Right atrium auricular region (tissue), 2 donors: ENCODE results near the gene CCDC148. TPM values are rescaled to one million over a fixed set of nuclear protein-coding genes. Genes with fewer than 3 reads are reported as not detected.
A peak's percentile ranks its signal among the peaks of the same experiment; 100 is the strongest.

Experiments
- DNase-seq: peaks from one replicate; pipeline ENCODE4 v3.0.0-alpha.2; 2019; ENCODE audit warnings: low spot score
- H3K27ac ChIP-seq, 2 donors: fragments of 200-600 bp; sonication (generic); 1 replicate in 1 of 2; 2 replicates in 1 of 2; pipeline ENCODE4 v1.5.1; 2016 to 2019
- H3K27me3 ChIP-seq, 2 donors: fragments of 200-600 bp; sonication (generic); one replicate each; pipeline versions ENCODE4 v1.5.1 to v1.6.0; 2017 to 2019
- H3K36me3 ChIP-seq: fragments of 200-600 bp; sonication (generic); one replicate; pipeline ENCODE4 v1.5.1; 2016
- H3K4me1 ChIP-seq, 2 donors: fragments of 200-600 bp; sonication (generic); one replicate each; pipeline versions ENCODE4 v1.5.1 to v1.6.0; 2017 to 2019
- H3K4me3 ChIP-seq, 2 donors: fragments of 200-600 bp; sonication (generic); 1 replicate in 1 of 2; 2 replicates in 1 of 2; pipeline ENCODE4 v1.5.1; 2017 to 2019; ENCODE audit warnings: mild to moderate bottlenecking in 1 of 2, moderate library complexity in 1 of 2
- H3K9me3 ChIP-seq, 2 donors: fragments of 200-600 bp; sonication (generic); one replicate each; pipeline ENCODE4 v1.5.1; 2019
- CTCF ChIP-seq, 2 donors: fragments of 200-600 bp; sonication (generic); IDR thresholded peaks; one replicate each; pipeline ENCODE4 v1.5.1; 2019; ENCODE audit warnings: antibody characterized with exemption in 2 of 2
- total RNA-seq, 2 donors: library from RNA; depleted of rRNA; stranded (reverse); fragments of >200 nt; gene quantifications; one replicate each; pipeline ENCODE4 v1.1.0, GENCODE V29; 2016

The CCDC148 gene
- total RNA-seq, 2 donors from 2014 or later, result 0.20 to 1.1 TPM

GRCh38 chr2:158487419-158487818 is 30.9 kb upstream of the CCDC148 start:
- Histone ChIP-seq H3K9me3 (no peaks in the 10 kb centered on the region), H3K36me3 (no peaks in the 10 kb centered on the region), H3K4me3 (no peak overlapping the region), H3K27me3 (no peaks in the 10 kb centered on the region), H3K4me1 (peaks cover 0 to 58% of the 10 kb centered on the region in 2 donors), H3K27ac (peak overlapping the region in 1 of 2 donors; percentile 17)
- TF ChIP-seq CTCF (IDR thresholded peaks at IDR 0.05), result no peak
- no peak for DNase-seq

DNA sequence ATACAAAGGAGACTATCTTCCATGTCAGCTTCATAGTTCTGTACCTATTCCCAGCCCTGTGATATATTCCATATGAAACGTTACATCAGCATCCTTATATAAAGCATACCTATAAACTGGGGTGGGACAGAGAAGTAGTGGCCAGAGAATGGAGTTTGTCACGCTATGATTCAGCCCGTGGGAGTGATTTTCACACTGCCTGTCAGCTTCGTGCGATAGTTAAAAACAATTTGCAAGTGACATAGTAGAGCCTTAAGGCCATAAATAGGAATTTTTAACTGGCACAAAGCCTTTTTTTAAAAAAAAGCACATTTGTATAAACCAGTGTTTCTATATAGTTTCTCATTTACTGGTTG is 30.4 kb upstream of the CCDC148 start:
- H3K27ac ChIP-seq, result peak overlapping the region in 1 of 2 donors; percentile 17
- peaks cover 0 to 58% of the 10 kb centered on the region in 2 donors for H3K4me1 ChIP-seq
- H3K36me3 ChIP-seq, result no peaks in the 10 kb centered on the region
- H3K4me3 ChIP-seq, result no peak overlapping the region
- no peaks in the 10 kb centered on the region for H3K27me3 ChIP-seq
- H3K9me3 ChIP-seq, result no peaks in the 10 kb centered on the region
- DNase-seq, result no peak
- no peak for TF ChIP-seq CTCF (IDR thresholded peaks at IDR 0.05)

DNA sequence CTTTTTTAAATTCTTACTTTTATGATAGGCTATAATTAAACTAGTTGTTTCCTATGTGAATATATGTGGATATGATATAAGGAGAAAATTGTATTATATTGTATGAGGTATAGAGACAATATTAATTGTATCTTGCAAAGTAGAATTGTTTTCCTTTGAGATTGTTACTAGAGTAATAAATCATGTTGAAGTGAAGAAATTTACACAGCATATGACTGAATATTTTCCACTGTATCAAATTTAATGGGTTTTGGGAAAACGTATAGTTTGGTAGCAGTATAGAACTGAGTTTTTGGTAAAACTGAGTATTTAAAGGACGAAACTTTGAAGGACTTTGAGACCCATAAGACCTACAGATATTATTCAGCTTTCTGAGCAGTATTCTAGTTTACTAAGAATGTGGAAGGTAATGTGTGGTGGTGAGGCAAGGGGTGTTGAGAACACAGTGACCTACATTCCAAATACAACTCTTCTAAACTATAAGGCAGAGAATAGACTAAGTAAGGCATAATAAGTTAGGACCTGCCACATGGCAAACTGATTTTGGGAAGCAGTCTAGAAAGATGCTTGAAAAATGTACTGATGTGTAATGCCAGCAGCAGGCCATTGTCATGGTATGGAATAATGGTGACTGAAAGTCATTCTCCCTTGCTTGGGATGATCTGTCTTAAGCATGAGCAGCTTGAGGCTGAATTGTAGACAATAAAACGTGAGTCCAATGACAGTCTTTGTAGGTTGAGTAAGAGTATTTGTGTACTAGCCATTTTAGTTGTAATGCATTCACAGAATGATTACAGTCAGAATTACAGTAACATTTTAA is 29.8 kb upstream of the CCDC148 start:
- H3K36me3 ChIP-seq, result no peaks in the 10 kb centered on the region
- H3K27ac ChIP-seq, result no peak overlapping the region
- no peak for TF ChIP-seq CTCF (IDR thresholded peaks at IDR 0.05)

GRCh38 chr2:158484892-158485556 is 28.5 kb upstream of the CCDC148 start:
- Histone ChIP-seq H3K4me1 (peaks cover 0 to 52% of the 10 kb centered on the region in 2 donors), H3K27ac (peak overlapping the region in 1 of 2 donors; percentile 41), H3K9me3 (no peaks in the 10 kb centered on the region), H3K27me3 (no peaks in the 10 kb centered on the region), H3K4me3 (no peak overlapping the region), H3K36me3 (no peaks in the 10 kb centered on the region)
- no peak for TF ChIP-seq CTCF (IDR thresholded peaks at IDR 0.05)
- no peak for DNase-seq

More for the DNA sequence above, 29.8 kb upstream of the CCDC148 start:
- Histone ChIP-seq H3K4me3 (no peak overlapping the region), H3K4me1 (peaks cover 0 to 58% of the 10 kb centered on the region in 2 donors), H3K9me3 (no peaks in the 10 kb centered on the region), H3K27me3 (no peaks in the 10 kb centered on the region)
- DNase-seq, result no peak

GRCh38 chr2:158482594-158482993 is 26.0 kb upstream of the CCDC148 start:
- Histone ChIP-seq H3K27me3 (no peaks in the 10 kb centered on the region), H3K4me1 (peaks cover 0 to 39% of the 10 kb centered on the region in 2 donors), H3K9me3 (no peaks in the 10 kb centered on the region), H3K4me3 (no peak overlapping the region), H3K27ac (no peak overlapping the region), H3K36me3 (no peaks in the 10 kb centered on the region)
- no peak for TF ChIP-seq CTCF (IDR thresholded peaks at IDR 0.05)
- DNase-seq, result no peak
